Fibroblast of skin of scalp (primary cell): ENCODE measurements around the gene PACS1.

Experiments
- DNase-seq: peaks from one replicate; pipeline ENCODE4 v3.0.0-alpha.2; 2013

The PACS1 gene

DNA sequence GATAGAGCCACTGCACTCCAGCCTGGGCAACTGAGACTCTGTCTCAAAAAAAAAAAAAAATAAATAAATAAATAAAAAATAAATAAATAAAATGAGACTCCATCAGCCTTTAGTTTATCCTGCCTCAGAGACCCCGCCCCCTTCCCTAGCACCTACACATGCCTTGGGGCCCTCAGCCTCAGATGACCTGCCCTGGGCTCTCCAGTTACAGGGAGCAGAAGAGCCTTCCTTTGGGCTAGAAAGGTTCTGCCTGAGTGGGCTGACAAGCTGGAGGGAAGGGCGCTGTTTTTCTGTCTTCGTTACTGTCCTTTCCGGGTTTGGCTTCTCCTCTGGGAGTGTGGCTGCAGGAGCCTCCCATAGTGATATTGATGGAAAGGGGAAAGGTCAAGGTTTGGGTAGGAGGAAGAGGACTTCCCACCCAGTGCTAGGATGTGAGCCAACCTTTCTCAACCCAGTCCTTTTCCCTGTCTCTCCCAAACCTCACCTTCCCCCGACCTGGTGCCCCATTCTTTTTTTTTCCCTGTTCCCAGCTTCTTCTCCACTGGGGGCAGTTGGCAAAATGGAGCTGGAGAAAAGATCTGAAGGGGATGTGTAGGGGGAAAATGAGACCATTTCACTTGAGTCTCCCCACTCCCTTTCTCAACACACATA, 19.4 kb upstream of the PACS1 start:
- no peak for DNase-seq

DNA sequence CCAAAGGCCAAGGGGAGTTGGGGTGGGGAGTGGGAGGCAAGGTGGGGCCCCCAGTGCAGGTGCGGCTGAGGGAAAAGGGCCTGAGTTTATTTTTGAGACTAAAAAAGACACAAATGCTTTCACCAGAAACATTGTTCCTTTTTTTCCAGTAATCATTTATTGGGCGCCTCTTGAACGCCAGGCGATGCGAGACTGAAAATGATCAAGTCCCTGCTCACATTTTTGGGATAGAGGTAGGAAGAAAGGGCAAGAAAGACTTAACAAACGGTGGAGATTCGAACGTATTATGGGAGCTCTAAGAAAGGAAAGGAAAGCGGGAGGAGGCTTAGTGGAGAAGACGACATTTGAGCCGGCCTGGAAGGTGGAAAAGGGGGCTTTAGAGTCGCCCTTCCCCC, 18.7 kb upstream of the PACS1 start:
- DNase-seq = no peak

- DNase-seq = peak; percentile 99
Measured at GRCh38 chr11:66051766-66052663, 18.1 kb upstream of the PACS1 start, which contains the start of gene SF3B2. TSS of gene SF3B2 (plus strand) at chr11:66052364. CDS start at chr11:66052385, 21 bp downstream.

- DNase-seq = no peak
Measured at GRCh38 chr11:66052664-66052982, 17.4 kb upstream of the PACS1 start.

GRCh38 chr11:66055021-66055420, 15.1 kb upstream of the PACS1 start:
- DNase-seq = no peak

- DNase-seq = no peak
Measured at GRCh38 chr11:66056501-66056900, 13.6 kb upstream of the PACS1 start.

GRCh38 chr11:66059966-66060680, 9.9 kb upstream of the PACS1 start:
- DNase-seq = no peak

DNA sequence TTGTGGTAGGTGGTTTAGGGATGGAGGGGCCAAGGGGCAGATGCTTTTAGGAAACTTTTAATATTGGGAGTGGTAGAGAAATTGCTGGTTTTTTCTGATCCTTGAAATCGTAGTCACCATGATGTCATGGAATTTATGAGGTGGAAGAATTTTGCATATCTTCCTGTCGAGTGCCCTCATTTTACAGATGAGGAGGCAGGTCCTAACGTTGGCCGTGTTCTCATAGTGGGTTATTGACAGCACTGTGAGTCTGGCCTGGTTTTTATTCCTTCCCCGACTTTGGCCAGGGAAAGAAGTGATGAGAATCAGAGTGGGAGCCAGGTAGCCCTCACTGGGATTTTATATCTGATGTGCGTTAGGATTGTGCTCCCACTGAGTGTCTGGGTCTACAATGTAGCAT, 8.8 kb upstream of the PACS1 start:
- DNase-seq = no peak

- DNase-seq = no peak
Measured at GRCh38 chr11:66062408-66062807, 7.7 kb upstream of the PACS1 start.

GRCh38 chr11:66063900-66064299, 6.2 kb upstream of the PACS1 start:
- no peak for DNase-seq

- DNase-seq = no peak
Measured at GRCh38 chr11:66064571-66064970, 5.5 kb upstream of the PACS1 start.

- DNase-seq = no peak
Measured at GRCh38 chr11:66066751-66067150, 3.3 kb upstream of the PACS1 start.

- DNase-seq = no peak
Measured at GRCh38 chr11:66067640-66068039, 2.4 kb upstream of the PACS1 start.

DNA sequence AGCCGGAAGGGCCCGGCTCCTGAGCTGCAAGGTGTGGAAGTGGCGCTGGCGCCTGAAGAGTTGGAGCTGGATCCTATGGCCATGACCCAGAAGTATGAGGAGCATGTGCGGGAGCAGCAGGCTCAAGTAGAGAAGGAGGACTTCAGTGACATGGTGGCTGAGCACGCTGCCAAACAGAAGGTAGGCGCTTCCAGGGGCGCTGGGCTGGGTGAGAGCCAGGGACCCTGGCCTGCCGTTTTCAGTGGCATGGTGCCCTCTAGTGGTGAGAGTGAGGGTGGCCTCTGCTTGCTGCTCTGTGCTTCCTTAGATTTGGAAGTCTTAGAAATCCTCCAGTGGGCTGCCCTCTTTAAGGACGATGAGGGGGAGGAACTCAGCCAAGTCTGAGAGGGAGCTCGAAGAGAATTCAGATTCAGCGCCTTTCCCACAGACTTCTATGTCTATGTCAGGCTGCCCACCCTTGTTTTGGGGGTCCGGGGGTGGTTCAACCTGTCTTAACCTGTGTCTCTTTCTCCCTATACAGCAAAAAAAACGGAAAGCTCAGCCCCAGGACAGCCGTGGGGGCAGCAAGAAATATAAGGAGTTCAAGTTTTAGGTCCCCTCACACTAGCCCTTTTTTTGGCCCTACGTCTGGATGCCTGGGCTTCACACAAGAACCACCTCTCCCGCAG, 1.8 kb upstream of the PACS1 start:
- DNase-seq = peak; percentile 72

DNA sequence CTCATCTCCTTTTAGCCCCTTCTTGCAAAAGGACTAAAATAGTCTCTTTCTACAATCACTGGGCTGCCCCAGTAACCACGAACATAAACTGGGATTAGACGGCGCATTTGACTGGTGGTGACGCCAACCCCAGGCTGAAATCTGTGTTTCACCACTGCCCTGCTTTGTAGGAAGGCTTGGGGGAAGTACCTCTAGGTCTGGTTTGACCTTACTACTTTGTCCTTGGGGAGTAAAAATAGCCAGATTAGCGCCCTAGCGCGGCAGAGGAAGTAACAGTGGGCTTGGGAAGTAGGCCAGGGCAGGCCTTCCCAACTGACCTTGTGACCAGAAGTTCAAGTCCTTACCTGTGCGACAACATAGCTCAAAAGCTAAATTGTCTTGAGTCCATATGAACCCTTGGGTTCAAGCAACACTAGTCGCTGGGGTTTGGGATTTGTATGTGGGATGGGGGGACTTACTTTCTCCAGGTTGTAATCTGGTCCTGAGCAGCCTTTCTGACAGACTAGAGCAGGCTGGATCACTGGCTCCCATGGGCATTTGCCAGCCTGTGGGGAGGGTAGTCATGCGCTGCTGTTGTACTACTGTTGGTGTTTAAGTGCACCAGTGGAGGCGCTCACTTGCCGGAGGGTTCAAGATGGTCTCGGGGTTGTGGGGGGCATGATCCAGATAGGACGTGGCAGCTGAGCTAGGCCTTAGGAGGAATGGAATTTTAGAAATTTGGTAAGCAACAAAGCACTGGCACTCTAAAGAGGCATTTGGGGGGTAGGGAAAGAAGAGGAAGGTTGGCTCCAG, 953 bp upstream of the PACS1 start:
- DNase-seq = peak; percentile 87

DNA sequence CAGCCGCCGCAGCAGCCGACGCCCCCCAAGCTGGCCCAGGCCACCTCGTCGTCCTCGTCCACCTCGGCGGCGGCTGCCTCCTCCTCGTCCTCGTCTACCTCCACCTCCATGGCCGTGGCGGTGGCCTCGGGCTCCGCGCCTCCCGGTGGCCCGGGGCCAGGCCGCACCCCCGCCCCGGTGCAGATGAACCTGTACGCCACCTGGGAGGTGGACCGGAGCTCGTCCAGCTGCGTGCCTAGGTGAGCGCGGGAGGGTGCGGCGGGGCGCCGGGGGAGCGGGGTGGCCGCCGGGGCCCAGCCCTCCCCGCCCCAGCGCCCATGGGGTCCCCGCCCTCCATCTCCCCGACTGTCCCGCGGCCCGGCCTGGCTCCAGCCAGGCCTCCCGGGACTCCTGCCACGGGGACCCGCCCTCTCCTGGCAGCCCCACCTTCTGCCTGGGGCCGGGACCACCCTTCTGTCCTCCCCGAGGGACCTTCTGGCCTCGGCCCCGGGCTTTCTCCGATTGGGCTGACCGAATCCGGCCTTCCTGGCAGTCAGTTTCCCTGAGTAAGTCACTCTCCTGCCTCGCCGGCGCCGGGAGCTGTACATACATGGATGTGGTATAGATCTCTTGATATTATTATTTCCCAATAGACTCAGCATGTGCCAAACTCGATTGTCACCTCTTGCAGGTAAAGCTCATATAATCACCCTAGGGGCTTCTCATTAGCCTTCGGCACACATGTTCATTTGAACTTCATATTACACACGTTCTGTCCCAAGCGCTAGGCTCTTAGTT, 720 bp downstream of the PACS1 start:
- peak; percentile 23 for DNase-seq

DNA sequence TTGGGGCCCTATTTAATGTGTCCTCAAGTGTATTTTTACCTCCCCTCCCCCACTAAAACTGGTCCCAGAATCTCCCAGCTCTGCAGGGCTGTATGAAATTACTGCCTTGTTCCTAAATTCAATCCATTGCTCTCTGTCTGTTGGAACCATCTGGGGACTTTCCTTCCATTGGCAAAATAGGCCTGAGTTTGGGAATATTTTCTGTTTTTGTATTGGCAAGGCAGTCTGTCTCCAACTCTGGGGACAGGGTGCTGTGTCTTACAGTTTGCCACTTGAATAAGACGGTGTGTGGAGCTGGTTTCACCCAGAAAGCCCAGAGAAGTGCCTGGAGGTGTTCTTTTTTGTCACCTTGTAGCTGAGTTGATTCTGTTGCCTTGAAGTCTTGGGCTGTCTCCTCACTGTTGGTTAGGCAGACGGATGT, 1.3 kb downstream of the PACS1 start:
- no peak for DNase-seq

DNA sequence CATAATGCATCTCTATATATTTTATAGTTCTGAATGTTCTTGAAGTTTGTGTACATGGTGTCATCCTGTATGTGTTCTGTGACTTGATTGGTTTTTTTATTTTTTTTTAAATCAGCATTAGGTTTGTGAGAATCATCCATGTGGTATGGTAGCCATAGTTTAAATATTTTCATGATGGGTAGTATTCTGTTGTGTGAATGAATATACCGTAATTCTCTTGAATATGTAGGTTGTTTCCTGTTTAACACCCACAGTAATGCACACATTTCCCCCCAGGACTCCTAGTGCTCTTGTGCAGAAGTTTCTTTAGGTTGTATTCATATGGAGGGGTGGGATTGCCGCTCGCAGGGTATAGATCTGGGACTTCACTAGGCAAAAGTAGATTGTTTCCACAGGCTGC, 2.0 kb downstream of the PACS1 start:
- peak; percentile 64 for DNase-seq

GRCh38 chr11:66072518-66072917, 2.4 kb downstream of the PACS1 start:
- no peak for DNase-seq

DNA sequence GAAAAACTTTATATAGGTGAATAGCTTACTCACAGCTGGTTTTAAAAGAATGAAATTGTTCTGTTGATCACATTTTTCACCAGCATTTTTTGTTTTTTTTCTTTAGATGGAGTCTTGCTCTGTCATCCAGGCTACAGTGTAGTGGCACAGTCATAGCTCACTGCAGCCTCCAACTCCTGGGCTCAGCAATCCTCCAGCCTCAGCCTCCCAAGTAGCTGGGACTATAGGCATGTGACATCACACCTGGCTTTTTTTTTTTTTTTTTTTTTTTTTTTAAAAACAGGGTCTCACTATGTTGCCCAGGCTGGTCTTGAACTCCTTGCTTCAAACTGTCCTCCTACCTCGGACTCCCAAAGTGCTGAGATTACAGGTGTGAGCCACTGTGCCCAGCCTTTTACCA, 3.6 kb downstream of the PACS1 start:
- no peak for DNase-seq

GRCh38 chr11:66075273-66075672, 5.2 kb downstream of the PACS1 start:
- no peak for DNase-seq
